NCI-H526 (cell line): Measurements from ENCODE around the gene FLCN.
A peak's percentile ranks its signal among the peaks of the same experiment; 100 is the strongest.
"Not testable (repeated sequence)": the region's sequence is repeated elsewhere in the genome, so short reads cannot be mapped to it uniquely, and the experiment has no call there.

ENCODE experiments used
- DNase-seq, 2 experiments: peaks; one replicate each; lab custom pipeline; 2025; lab: John Stamatoyannopoulos, UW

The FLCN gene

GRCh38 chr17:17186051-17186450 is 50.9 kb downstream of the FLCN start:
- DNase-seq, result peak in 1 of 2 experiments; percentile 19

- not testable (repeated sequence) for DNase-seq
These were observed 51.8 kb downstream of the FLCN start for GRCh38 chr17:17184985-17185757.

- DNase-seq, result no peak
These were observed 53.2 kb downstream of the FLCN start for GRCh38 chr17:17183744-17184143.

GRCh38 chr17:17182598-17183136 is 54.3 kb downstream of the FLCN start:
- no peak for DNase-seq

GRCh38 chr17:17181666-17182597 is 55.0 kb downstream of the FLCN start:
- DNase-seq, result no peak

- no peak for DNase-seq
These were observed 56.0 kb downstream of the FLCN start for GRCh38 chr17:17180741-17181525.

- no peak for DNase-seq
These were observed 56.8 kb downstream of the FLCN start for GRCh38 chr17:17180141-17180603.

GRCh38 chr17:17179371-17179827 is 57.6 kb downstream of the FLCN start:
- no peak for DNase-seq

GRCh38 chr17:17177176-17177575 is 59.8 kb downstream of the FLCN start:
- DNase-seq, result no peak

- DNase-seq, result no peak
These were observed 60.6 kb downstream of the FLCN start for GRCh38 chr17:17176341-17176740.

GRCh38 chr17:17175917-17176316 is 61.1 kb downstream of the FLCN start:
- DNase-seq, result no peak

GRCh38 chr17:17175340-17175739 is 61.6 kb downstream of the FLCN start:
- DNase-seq, result no peak

GRCh38 chr17:17173921-17174320 is 63.0 kb downstream of the FLCN start:
- DNase-seq, result no peak

GRCh38 chr17:17172990-17173389 is 64.0 kb downstream of the FLCN start:
- DNase-seq, result no peak

- peak; percentile 32 to 77 for DNase-seq
These were observed 64.7 kb downstream of the FLCN start for GRCh38 chr17:17172001-17172939.

GRCh38 chr17:17171186-17171585 is 65.8 kb downstream of the FLCN start:
- no peak for DNase-seq

GRCh38 chr17:17170346-17170985 is 66.5 kb downstream of the FLCN start:
- no peak for DNase-seq

- no peak for DNase-seq
These were observed 67.6 kb downstream of the FLCN start for GRCh38 chr17:17169396-17169795.

- no peak for DNase-seq
These were observed 68.6 kb downstream of the FLCN start for GRCh38 chr17:17168401-17168800.

GRCh38 chr17:17167986-17168385 is 69.0 kb downstream of the FLCN start:
- DNase-seq, result no peak
